A673 (cell line): ENCODE measurements around the gene MDM4. TPM values are rescaled to one million over a fixed set of nuclear protein-coding genes. Genes with fewer than 3 reads are reported as not detected.

Experiments used
- BruUV-seq: library from RNA; stranded (reverse); fragments of 400-500 nt; replicated peaks from 2 replicates; lab custom pipeline; 2021; lab: Mats Ljungman, UMichigan
- CTCF ChIA-PET: fragments of 300-600 bp; sonication (Branson Sonifier 250); formaldehyde crosslinking; loops from one replicate; lab custom pipeline; 2022; ENCODE audit warnings: antibody characterized with exemption; lab: Charles Lee
- POLR2A ChIA-PET: fragments of 300-600 bp; sonication (Branson Sonifier 250); formaldehyde crosslinking; loops from one replicate; lab custom pipeline; 2022; ENCODE audit warnings: antibody characterized with exemption; ENCODE audit not compliant: low non-redundant PET; lab: Charles Lee
- DNase-seq: peaks from one replicate; pipeline ENCODE4 v3.0.0-alpha.2; 2015; ENCODE audit warnings: low spot score
- H3K27ac ChIP-seq: fragments of 200-600 bp; sonication (generic); 2 replicates; pipeline ENCODE4 v1.5.1; 2016; ENCODE audit warnings: mixed run types, low read depth, mild to moderate bottlenecking, mixed read lengths, antibody characterized with exemption, low read length; ENCODE audit not compliant: poor library complexity, severe bottlenecking
- H3K27me3 ChIP-seq: fragments of 200-600 bp; sonication (generic); replicated peaks from 2 replicates; pipeline ENCODE4 v1.6.1; 2017; ENCODE audit warnings: mixed run types, low read depth, mild to moderate bottlenecking, mixed read lengths, antibody characterized with exemption, low read length; ENCODE audit not compliant: insufficient read depth, poor library complexity
- H3K36me3 ChIP-seq: fragments of 200-600 bp; sonication (generic); 2 replicates; pipeline ENCODE4 v1.6.1; 2016; ENCODE audit warnings: mixed run types, mild to moderate bottlenecking, mixed read lengths, antibody characterized with exemption, low read length; ENCODE audit not compliant: insufficient read depth, poor library complexity, severe bottlenecking
- H3K4me1 ChIP-seq: fragments of 200-600 bp; sonication (generic); 2 replicates; pipeline ENCODE4 v1.6.1; 2017; ENCODE audit warnings: mixed run types, mild to moderate bottlenecking, mixed read lengths, antibody characterized with exemption, low read length; ENCODE audit not compliant: insufficient read depth, poor library complexity, severe bottlenecking
- H3K4me3 ChIP-seq: fragments of 200-600 bp; sonication (generic); 2 replicates; pipeline ENCODE4 v1.5.1; 2016; ENCODE audit warnings: low read depth, mixed run types, mild to moderate bottlenecking, mixed read lengths, low read length; ENCODE audit not compliant: poor library complexity, severe bottlenecking
- H3K9me3 ChIP-seq: fragments of 200-600 bp; sonication (generic); 2 replicates; pipeline ENCODE4 v1.6.1; 2016; ENCODE audit warnings: mixed run types, low read depth, mild to moderate bottlenecking, mixed read lengths, antibody characterized with exemption, low read length; ENCODE audit not compliant: poor library complexity, severe bottlenecking
- CTCF ChIP-seq: fragments of 300-800, 200-600 bp; sonication (generic); conservative IDR thresholded peaks from 2 replicates; pipeline ENCODE4 v1.5.1; 2017; ENCODE audit warnings: low read depth, mild to moderate bottlenecking, antibody characterized with exemption, low read length, moderate library complexity, mixed read lengths
- EZH2 ChIP-seq: fragments of 200-600 bp; sonication (generic); IDR thresholded peaks from 2 replicates; pipeline ENCODE4 v1.6.1; 2017; ENCODE audit warnings: borderline replicate concordance, low read depth, mild to moderate bottlenecking, mixed read lengths, antibody characterized with exemption, low read length; ENCODE audit not compliant: poor library complexity, severe bottlenecking
- intact Hi-C: fragments of 100-400 bp; cut with micrococcal nuclease; formaldehyde crosslinking; loops from one replicate; pipeline ENCODE4 v1.10.0; 2022; ENCODE audit not compliant: unreplicated experiment
- total RNA-seq: library from RNA; stranded (reverse); gene quantifications from 2 replicates; pipeline ENCODE4 v1.2.3, GENCODE V29; 2021

The MDM4 gene
- total RNA-seq, 1 experiment from 2014 or later: 71.3 TPM

- ChIA-PET POLR2A (interaction anchor here (0.7 to 0.8 kb wide), 2 partner anchors 8 to 985 kb away, joined by 3 to 5 read pairs; partner anchors contain the start of gene MDM4), CTCF (interaction anchor here (1.1 to 1.6 kb wide), 3 partner anchors 62 to 299 kb away, joined by 3 to 13 read pairs (median 5); no protein-coding TSS in a partner anchor)
- no peaks in the 10 kb centered on the region for H3K36me3 ChIP-seq
- H3K4me1 ChIP-seq: peaks cover 24% of the 10 kb centered on the region
- H3K27me3 ChIP-seq: peaks cover 4% of the 10 kb centered on the region
- H3K4me3 ChIP-seq: peak overlapping the region; percentile 59
- TF ChIP-seq CTCF (no peak), EZH2 (no peak)
- H3K9me3 ChIP-seq: no peaks in the 10 kb centered on the region
- BruUV-seq: TSS peak; percentile 98
- intact Hi-C loops: loop anchor here (5.0 kb wide), 1 partner anchor 645 kb away; the partner anchor contains the start of gene SNRPE
- peak overlapping the region; percentile 97 for H3K27ac ChIP-seq
- peak; percentile 89 for DNase-seq
Observed at GRCh38 chr1:204507317-204508105, 8.7 kb upstream of the MDM4 start.

- Histone ChIP-seq H3K9me3 (no peaks in the 10 kb centered on the region), H3K4me3 (no peak overlapping the region), H3K36me3 (no peaks in the 10 kb centered on the region), H3K4me1 (peaks cover 15% of the 10 kb centered on the region), H3K27ac (no peak overlapping the region), H3K27me3 (peaks cover 4% of the 10 kb centered on the region)
- no TSS peak for BruUV-seq
- TF ChIP-seq CTCF (no peak), EZH2 (no peak)
- ChIA-PET CTCF (interaction anchor here (0.6 kb wide), 1 partner anchor 309 kb away, joined by 3 read pairs; no protein-coding TSS in a partner anchor), POLR2A (no interaction called here)
- intact Hi-C loops: loop anchor here (5.0 kb wide), 1 partner anchor 647 kb away; the partner anchor contains the start of gene SNRPE
- no peak for DNase-seq
Observed at GRCh38 chr1:204509186-204509635, 7.0 kb upstream of the MDM4 start.

- peaks cover 6% of the 10 kb centered on the region for H3K4me1 ChIP-seq
- ChIA-PET POLR2A (no interaction called here), CTCF (no interaction called here)
- no peak for DNase-seq
- H3K27me3 ChIP-seq: peaks cover 4% of the 10 kb centered on the region
- TF ChIP-seq EZH2 (no peak), CTCF (no peak)
- H3K36me3 ChIP-seq: no peaks in the 10 kb centered on the region
- no peaks in the 10 kb centered on the region for H3K9me3 ChIP-seq
- H3K27ac ChIP-seq: no peak overlapping the region
- intact Hi-C loops: no loop called here
- no peak overlapping the region for H3K4me3 ChIP-seq
- BruUV-seq: no TSS peak
Observed at GRCh38 chr1:204511366-204511765, 4.8 kb upstream of the MDM4 start.
